Adipose tissue (tissue), 3 donors: ENCODE data around the gene TPRA1. TPM values are rescaled to one million over a fixed set of nuclear protein-coding genes. Genes with fewer than 3 reads are reported as not detected.
"Not testable (repeated sequence)": the region's sequence is repeated elsewhere in the genome, so short reads cannot be mapped to it uniquely, and the experiment has no call there.

ENCODE experiments used
- H3K27ac ChIP-seq: one replicate; pipeline ENCODE4 v1.5.1; 2013; ENCODE audit warnings: low read depth, low read length
- WGBS, 3 donors: extraction: QIAGEN DNeasy Blood & Tissue Kit; methylation state at CpG; one replicate each; pipeline ENCODE4 v1.1.7; 2013; 5-methylcytosine and 5-hydroxymethylcytosine counted together
- polyA plus RNA-seq, 3 donors: library from polyadenylated mRNA; stranded (reverse); fragments of 200-250 nt; gene quantifications; one replicate each; pipeline ENCODE4 v1.2.3, GENCODE V29; 2013
- donor health status: healthy with polysubstance abuse.
- donor health status: Bipolar disorder and iron deficiency.
- donor health status: healthy.

TPRA1 gene
- polyA plus RNA-seq, 3 donors = 24.7 to 27.0 (median 26.9) TPM

DNA sequence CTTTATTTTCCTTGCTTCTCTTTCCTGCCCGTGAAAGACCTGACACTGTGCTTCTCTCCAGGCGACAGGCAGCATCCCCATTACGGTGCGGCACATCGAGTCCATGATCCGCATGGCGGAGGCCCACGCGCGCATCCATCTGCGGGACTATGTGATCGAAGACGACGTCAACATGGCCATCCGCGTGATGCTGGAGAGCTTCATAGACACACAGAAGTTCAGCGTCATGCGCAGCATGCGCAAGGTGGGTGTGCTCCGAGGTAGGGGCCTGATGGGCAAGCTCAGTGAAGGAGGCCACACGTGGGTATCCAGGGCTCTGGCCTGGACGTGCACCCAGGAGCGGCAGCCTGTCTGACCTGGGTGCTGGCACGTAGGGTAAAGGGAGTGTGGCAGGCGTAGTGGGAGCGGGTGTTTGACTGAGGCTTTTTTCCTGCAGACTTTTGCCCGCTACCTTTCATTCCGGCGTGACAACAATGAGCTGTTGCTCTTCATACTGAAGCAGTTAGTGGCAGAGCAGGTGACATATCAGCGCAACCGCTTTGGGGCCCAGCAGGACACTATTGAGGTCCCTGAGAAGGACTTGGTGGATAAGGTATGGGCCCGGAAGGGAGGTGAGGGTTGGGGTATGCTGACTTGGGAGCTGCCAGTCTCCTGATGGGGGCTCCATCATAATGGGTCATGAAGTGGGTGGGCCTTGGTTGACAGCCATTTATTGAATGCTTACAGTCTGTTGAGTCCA is 30.3 kb upstream of the TPRA1 start:
- no peak overlapping the region for H3K27ac ChIP-seq
- 95 to 96% (median 95%) methylated on average over 32 of the region's 32 CpGs for WGBS, 3 donors

- 94 to 97% (median 95%) methylated on average over 10 to 11 of the region's 11 CpGs for WGBS, 3 donors
- no peak overlapping the region for H3K27ac ChIP-seq
These were observed 28.4 kb upstream of the TPRA1 start for GRCh38 chr3:127618891-127619290.

DNA sequence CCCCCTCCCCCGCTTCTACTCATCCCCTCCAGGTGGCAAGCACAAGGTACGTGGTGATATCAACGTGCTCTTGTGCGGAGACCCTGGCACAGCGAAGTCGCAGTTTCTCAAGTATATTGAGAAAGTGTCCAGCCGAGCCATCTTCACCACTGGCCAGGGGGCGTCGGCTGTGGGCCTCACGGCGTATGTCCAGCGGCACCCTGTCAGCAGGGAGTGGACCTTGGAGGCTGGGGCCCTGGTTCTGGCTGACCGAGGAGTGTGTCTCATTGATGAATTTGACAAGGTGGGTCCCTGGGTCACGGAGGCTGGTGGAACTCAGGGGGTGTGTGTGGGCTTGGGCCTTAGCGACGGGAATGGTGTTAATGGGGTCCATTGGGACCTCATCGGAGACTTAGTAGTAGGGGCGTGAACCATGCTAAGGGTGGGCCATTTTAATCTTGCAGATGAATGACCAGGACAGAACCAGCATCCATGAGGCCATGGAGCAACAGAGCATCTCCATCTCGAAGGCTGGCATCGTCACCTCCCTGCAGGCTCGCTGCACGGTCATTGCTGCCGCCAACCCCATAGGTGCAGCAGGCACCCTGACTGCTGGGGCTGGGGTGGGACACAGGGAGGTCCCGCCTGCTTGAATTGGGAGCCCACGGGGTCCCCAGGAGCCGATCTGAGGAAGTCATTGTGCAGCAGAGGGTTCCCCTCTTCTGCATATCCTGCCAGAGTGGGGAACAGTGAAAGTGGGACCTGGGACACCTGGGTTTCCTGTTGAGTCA is 26.5 kb upstream of the TPRA1 start:
- WGBS, 3 donors = 94 to 95% (median 94%) methylated on average over 26 of the region's 26 CpGs
- H3K27ac ChIP-seq = no peak overlapping the region

GRCh38 chr3:127615631-127616305 is 25.2 kb upstream of the TPRA1 start:
- whole genome bisulfite sequencing, 3 donors = 85 to 94% (median 92%) methylated on average over 6 of the region's 6 CpGs
- H3K27ac ChIP-seq = no peak overlapping the region

DNA sequence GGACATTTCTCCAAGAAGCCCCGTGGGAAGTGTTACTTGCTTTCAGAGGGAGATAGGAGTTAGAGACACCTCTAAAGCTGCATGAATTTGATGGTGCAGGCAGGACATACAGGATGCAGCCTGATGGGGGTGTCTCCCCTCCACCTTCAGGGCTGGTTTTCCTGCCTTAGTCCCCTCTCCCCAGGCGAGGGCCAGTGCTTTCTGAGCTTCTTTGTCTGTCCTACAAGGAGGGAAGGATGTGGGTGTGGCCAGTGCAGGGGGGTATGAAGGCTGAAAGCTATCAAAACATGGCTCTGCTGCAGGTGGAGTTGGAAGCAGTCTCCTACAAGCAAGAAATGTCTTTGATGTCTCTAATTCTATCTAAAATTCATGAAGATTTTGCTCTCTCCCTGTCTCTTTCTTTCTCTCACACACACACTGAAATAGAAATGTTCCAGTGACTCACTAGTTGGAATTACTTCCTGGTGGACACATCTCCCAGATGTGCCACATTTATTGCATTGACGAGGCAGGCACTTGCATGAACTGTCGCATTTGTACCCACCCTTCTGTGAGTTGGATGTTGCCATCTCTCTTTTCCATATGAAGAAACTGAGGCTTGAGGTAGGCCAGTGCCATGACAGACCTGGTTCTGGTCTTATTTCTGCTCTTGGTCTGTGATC is 24.5 kb upstream of the TPRA1 start:
- 79 to 85% (median 81%) methylated on average over 4 of the region's 4 CpGs for whole genome bisulfite sequencing, 3 donors
- H3K27ac ChIP-seq = no peak overlapping the region

- H3K27ac ChIP-seq = no peak overlapping the region
These were observed 22.9 kb upstream of the TPRA1 start for GRCh38 chr3:127613406-127613805.

DNA sequence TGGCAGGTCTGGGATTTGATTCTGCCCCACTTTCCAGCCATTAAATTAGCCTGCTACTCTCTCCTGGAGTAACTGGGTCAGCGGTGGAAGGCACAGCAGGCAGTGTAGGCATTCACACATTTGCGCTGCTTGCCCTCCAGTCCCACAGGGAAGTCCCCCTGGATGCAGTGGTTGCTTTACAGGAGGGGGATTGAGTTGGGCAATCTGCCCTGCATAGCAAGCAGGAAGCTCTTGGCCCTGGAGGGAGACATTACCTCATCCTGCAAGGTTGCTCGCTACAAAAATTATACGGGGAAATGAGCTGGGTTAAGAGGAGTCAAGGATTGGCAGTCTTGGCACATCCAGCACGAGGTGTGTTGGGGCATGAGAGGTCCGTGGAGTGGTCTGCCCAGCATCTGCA is 22.4 kb upstream of the TPRA1 start:
- H3K27ac ChIP-seq = no peak overlapping the region
- 45 to 75% (median 61%) methylated on average over 6 of the region's 6 CpGs for WGBS, 3 donors

DNA sequence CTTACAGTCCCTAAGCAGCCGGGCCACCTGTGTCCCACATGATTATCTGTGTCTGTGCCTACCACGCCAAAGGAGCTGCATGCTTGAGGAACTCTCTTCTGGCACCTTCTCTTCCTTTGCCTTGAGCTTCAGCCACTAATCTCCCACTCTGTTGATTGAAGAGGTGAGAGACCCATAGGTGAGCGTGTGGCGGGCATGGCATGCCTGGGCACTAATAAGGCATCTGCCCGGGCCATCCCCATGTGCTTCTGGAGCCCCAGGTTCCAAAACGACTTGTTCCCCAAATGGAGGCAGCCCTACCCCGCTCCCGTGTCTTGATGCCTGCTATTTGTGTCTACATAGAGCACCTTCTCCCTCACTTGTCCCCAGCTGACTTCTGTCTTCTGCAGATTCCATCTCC is 20.7 kb upstream of the TPRA1 start:
- WGBS, 3 donors = 85 to 95% (median 92%) methylated on average over 8 of the region's 8 CpGs

DNA sequence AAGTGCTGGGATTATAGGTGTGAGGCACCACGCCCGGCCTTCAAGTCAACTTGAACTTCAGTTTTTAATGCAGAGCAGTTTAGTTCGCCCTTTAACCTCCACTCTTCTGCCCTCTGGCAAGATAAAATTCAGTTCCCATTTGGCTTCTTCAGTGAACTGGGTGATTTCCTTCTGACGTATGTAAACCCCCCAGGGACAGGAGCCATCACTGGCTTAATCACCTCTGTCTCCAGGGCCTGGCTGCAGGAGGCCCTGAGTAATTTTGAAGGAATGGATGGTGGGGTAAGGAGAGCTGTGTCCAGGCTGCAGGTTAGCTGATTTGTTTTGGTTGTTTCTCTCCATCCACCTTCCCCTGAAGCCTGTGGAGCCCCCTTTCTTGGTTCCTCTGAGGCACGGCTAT is 19.6 kb upstream of the TPRA1 start:
- 82 to 97% (median 87%) methylated on average over 5 of the region's 5 CpGs for WGBS, 3 donors
- H3K27ac ChIP-seq = no peak overlapping the region

More for the DNA sequence above, 20.7 kb upstream of the TPRA1 start:
- no peak overlapping the region for H3K27ac ChIP-seq

GRCh38 chr3:127608362-127608718 is 17.8 kb upstream of the TPRA1 start:
- 81 to 89% (median 81%) methylated on average over 14 of the region's 14 CpGs for WGBS, 3 donors
- no peak overlapping the region for H3K27ac ChIP-seq

DNA sequence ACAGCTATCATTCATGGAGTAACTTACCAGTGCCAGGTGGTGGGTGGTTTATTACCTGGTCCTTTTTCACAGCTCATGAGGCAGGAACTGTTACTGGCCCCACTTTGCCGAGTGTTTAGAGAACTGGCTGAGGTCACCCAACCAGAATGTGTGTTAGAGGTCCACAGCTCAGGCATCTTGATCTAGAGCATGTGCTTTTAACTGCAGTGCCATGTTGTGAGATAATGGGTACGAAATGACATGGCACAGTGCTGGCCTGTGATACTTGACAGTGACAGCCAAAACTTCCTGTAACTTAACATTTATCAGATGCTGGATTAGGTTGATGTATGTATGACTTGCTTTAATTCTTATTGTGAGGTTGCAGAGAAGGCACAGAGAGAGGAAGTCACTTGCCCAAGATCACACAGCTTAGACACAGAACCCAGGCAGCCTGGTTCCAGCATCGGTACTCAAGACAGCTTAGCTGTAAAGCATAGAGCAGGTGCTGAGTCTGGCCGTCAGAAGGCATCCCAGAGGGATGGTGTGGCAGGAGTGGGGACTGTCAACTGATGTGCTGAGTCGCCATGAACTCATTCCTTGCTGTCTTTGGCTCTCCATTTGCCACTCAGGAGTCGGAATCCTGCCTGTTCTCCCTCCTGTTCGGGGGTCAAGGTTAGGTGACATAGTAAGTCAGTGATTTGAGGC is 17.3 kb upstream of the TPRA1 start:
- WGBS, 3 donors = 88 to 93% (median 90%) methylated on average over 7 of the region's 7 CpGs

DNA sequence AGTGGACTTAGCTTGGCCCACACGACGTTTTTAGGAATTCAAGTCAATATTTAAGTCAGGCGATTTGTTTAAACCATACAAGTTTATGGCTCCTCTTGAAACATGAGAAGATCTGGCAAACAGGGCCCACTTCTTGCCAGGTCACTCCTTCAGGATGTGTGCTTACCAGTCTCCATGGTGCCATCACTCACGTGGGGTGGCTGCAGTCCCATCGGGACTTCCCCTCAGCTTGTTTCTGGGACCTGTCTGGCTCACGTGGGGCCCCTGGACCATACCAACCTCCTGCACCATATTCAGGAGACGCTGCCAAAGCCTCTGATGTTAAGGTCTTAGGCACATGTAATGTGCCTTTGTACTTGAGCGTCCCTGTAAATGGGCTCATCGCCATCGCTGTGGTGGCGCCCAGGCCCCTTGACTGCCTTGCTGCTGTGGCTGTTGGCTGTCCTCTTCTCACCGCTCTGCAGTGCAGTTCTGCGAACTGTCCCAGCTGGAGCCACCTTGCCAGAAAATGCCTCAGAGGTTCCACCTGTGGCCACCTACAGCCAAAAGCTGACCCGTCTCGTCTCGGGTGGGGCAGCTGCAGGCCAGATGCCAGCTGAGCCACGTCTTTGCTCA is 16.6 kb upstream of the TPRA1 start:
- no peak overlapping the region for H3K27ac ChIP-seq
- 89 to 94% (median 91%) methylated on average over 17 of the region's 17 CpGs for WGBS, 3 donors

More for the DNA sequence above, 17.3 kb upstream of the TPRA1 start:
- no peak overlapping the region for H3K27ac ChIP-seq

- 92 to 94% (median 93%) methylated on average over 24 of the region's 24 CpGs for WGBS, 3 donors
- no peak overlapping the region for H3K27ac ChIP-seq
These were observed 15.7 kb upstream of the TPRA1 start for GRCh38 chr3:127606086-127606805.

DNA sequence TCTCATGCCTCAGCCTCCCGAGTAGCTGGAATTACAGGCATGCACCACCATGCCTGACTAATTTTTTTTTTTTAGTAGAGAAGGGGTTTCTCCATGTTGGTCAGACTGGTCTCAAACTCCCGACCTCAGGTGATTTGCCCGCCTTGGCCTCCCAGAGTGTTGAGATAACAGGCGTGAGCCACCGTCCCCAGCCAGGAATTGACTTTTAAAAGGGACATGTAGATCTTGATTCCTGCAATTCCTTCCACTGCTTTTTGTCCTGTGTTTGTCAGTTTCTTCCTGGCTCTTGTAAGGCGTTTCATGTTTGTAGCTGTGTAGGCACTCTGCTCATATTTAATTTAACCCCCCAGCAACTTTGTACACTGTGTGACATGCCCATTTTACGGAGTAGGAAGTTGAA is 15.0 kb upstream of the TPRA1 start:
- WGBS, 3 donors = 91 to 95% (median 95%) methylated on average over 7 of the region's 7 CpGs
- H3K27ac ChIP-seq = not testable (repeated sequence)

DNA sequence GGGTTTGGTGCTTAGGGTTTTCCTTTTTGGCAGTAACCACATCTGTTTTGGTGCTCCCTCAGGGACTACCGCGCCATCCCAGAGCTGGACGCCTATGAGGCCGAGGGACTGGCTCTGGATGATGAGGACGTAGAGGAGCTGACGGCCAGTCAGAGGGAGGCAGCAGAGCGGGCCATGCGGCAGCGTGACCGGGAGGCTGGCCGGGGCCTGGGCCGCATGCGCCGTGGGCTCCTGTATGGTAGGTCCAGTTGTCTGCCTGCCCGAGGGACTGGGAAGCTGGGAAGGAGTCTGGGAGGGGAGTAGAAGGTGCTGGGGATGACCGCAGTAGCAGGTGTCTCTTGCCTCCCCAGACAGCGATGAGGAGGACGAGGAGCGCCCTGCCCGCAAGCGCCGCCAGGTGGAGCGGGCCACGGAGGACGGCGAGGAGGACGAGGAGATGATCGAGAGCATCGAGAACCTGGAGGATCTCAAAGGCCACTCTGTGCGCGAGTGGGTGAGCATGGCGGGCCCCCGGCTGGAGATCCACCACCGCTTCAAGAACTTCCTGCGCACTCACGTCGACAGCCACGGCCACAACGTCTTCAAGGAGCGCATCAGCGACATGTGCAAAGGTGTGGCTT is 14.1 kb upstream of the TPRA1 start:
- 93 to 97% (median 94%) methylated on average over 41 of the region's 41 CpGs for WGBS, 3 donors
- no peak overlapping the region for H3K27ac ChIP-seq

DNA sequence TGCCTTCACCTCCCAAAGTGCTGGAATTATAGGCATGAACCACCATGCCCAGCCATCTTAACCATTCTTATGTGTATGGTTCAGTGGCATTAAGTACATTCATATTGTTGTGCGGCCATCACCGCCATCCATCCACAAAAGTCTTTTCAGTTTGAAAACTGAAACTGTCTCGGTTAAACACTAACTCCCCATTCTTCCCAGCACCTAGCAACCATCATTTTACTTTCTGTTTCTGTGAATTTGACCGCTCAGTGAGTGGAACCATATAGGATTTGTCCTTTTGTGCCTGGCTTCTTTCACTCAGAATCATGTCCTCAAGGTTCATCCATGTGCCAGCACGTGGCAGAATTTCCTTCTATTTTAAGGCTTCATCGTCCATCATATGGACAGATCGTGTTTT is 13.5 kb upstream of the TPRA1 start:
- no peak overlapping the region for H3K27ac ChIP-seq
- 88 to 93% (median 91%) methylated on average over 7 of the region's 7 CpGs for WGBS, 3 donors
